Measurements from ENCODE around the gene FANCD2. TPM values are rescaled to one million over a fixed set of nuclear protein-coding genes. Genes with fewer than 3 reads are reported as not detected.

The FANCD2 gene
- total and polyA plus RNA-seq, 10 donors = 9.3 to 20.2 (median 13.6) TPM

GRCh38 chr3:10145685-10146084 is 119.4 kb downstream of the FANCD2 start:
- 44 to 55% (median 52%) methylated on average over 4 of the region's 4 CpGs for WGBS, 5 donors
- H3K4me3 ChIP-seq = peak overlapping the region in 1 of 8 donors; percentile 33
- no peaks in the 10 kb centered on the region for H3K9me3 ChIP-seq
- no peak for TF ChIP-seq CTCF (IDR thresholded peaks at IDR 0.05 in 8 of 11, conservative IDR thresholded peaks at IDR 0.05 in 3 of 11)
- no peak for TF ChIP-seq POLR2AphosphoS5 (IDR thresholded peaks at IDR 0.05)
- TF ChIP-seq POLR2A (IDR thresholded peaks at IDR 0.05) = no peak
- no peak for DNase-seq
- intact Hi-C loops (cut with DNase I; ENCODE audit: low total_unique reads) = no loop called here
- no peaks in the 10 kb centered on the region for H3K27me3 ChIP-seq (replicated peaks in 1 of 7)
- peaks cover 0 to 61% (median 36%) of the 10 kb centered on the region in 6 donors for H3K36me3 ChIP-seq
- H3K27ac ChIP-seq = peak overlapping the region in 3 of 8 donors; percentile 39 to 99 (median 57)
- H3K4me1 ChIP-seq = peaks cover 35 to 85% (median 64%) of the 10 kb centered on the region in 6 donors

GRCh38 chr3:10149226-10149625 is 123.0 kb downstream of the FANCD2 start:
- H3K4me1 ChIP-seq = peaks cover 19 to 56% (median 40%) of the 10 kb centered on the region in 6 donors

GRCh38 chr3:10150987-10151386 is 124.8 kb downstream of the FANCD2 start:
- no peak for TF ChIP-seq POLR2A (IDR thresholded peaks at IDR 0.05)
- H3K36me3 ChIP-seq = peaks cover 0 to 99% (median 73%) of the 10 kb centered on the region in 6 donors
- intact Hi-C loops (cut with DNase I; ENCODE audit: low total_unique reads) = no loop called here

More at GRCh38 chr3:10149226-10149625, 123.0 kb downstream of the FANCD2 start:
- no peaks in the 10 kb centered on the region for H3K27me3 ChIP-seq (replicated peaks in 1 of 7)
- no peak for DNase-seq
- H3K4me3 ChIP-seq = no peak overlapping the region
- 66 to 84% (median 75%) methylated on average over 8 of the region's 8 CpGs for WGBS, 5 donors
- H3K36me3 ChIP-seq = peaks cover 0 to 93% (median 68%) of the 10 kb centered on the region in 6 donors
- H3K9me3 ChIP-seq = no peaks in the 10 kb centered on the region
- TF ChIP-seq CTCF (IDR thresholded peaks at IDR 0.05 in 8 of 11, conservative IDR thresholded peaks at IDR 0.05 in 3 of 11) (no peak), POLR2A (IDR thresholded peaks at IDR 0.05) (no peak), POLR2AphosphoS5 (IDR thresholded peaks at IDR 0.05) (peak in 1 of 3 donors; percentile 21)
- peak overlapping the region in 3 of 8 donors; percentile 10 to 55 (median 45) for H3K27ac ChIP-seq
- intact Hi-C loops (cut with DNase I; ENCODE audit: low total_unique reads) = no loop called here

More at GRCh38 chr3:10150987-10151386, 124.8 kb downstream of the FANCD2 start:
- no peak overlapping the region for H3K27ac ChIP-seq
- no peak overlapping the region for H3K4me3 ChIP-seq
- H3K27me3 ChIP-seq (replicated peaks in 1 of 7) = no peaks in the 10 kb centered on the region
- peaks cover 3 to 38% (median 22%) of the 10 kb centered on the region in 6 donors for H3K4me1 ChIP-seq
- H3K9me3 ChIP-seq = no peaks in the 10 kb centered on the region
- WGBS, 5 donors = 72 to 91% (median 89%) methylated on average over 6 of the region's 6 CpGs
- no peak for DNase-seq

Small RNA genes lying within 50 kb of the gene (small RNA-seq; reads per million reads assigned to genes)
- 0 reads per million in 4 donors for gene CYCSP10
- gene RNU6-670P = 0 reads per million in 4 donors

Other genes starting within 250 kb of the FANCD2 start
- 10 to 100 TPM; 38.6 to 73.7 (median 51.4) TPM for gene TADA3, start 234.0 kb upstream of the FANCD2 start, total RNA-seq
- gene TADA3, start 234.0 kb upstream of the FANCD2 start, polyA plus RNA-seq = 10 to 100 TPM; 33.6 to 48.3 (median 41.5) TPM
- gene ARPC4, start 233.4 kb upstream of the FANCD2 start, total RNA-seq = 100 to 1,000 TPM; 156 to 238 (median 199) TPM
- gene ARPC4, start 233.4 kb upstream of the FANCD2 start, polyA plus RNA-seq = 100 to 1,000 TPM in 2 of 3 donors, 10 to 100 TPM in 1; 98.9 to 144 (median 125) TPM
- 100 to 1,000 TPM in 2 of 7 donors, 10 to 100 TPM in 5; 59.5 to 143 (median 78.9) TPM for gene TTLL3, start 216.2 kb upstream of the FANCD2 start, total RNA-seq
- gene TTLL3, start 216.2 kb upstream of the FANCD2 start, polyA plus RNA-seq = 10 to 100 TPM; 24.8 to 58.1 (median 47.3) TPM
- gene RPUSD3, start 182.4 kb upstream of the FANCD2 start, total RNA-seq = 10 to 100 TPM; 26.9 to 41.7 (median 30.2) TPM
- gene RPUSD3, start 182.4 kb upstream of the FANCD2 start, polyA plus RNA-seq = 10 to 100 TPM; 21.3 to 34.5 (median 25.1) TPM
- gene CIDEC, start 146.2 kb upstream of the FANCD2 start, total RNA-seq = not detected
- gene CIDEC, start 146.2 kb upstream of the FANCD2 start, polyA plus RNA-seq = under 1 TPM in 2 of 3 donors, not detected in 1; 0.13 to 0.24 TPM
- 10 to 100 TPM; 17.1 to 41.3 (median 23.6) TPM for gene JAGN1, start 135.8 kb upstream of the FANCD2 start, total RNA-seq
- 10 to 100 TPM; 22.0 to 33.4 (median 28.1) TPM for gene JAGN1, start 135.8 kb upstream of the FANCD2 start, polyA plus RNA-seq
- 1 to 10 TPM; 1.0 to 5.1 (median 1.9) TPM for gene IL17RE, start 123.6 kb upstream of the FANCD2 start, total RNA-seq
- 1 to 10 TPM in 1 of 3 donors, under 1 TPM in 2; 0.57 to 1.7 (median 0.64) TPM for gene IL17RE, start 123.6 kb upstream of the FANCD2 start, polyA plus RNA-seq
- 10 to 100 TPM; 10.7 to 24.1 (median 19.7) TPM for gene IL17RC, start 109.3 kb upstream of the FANCD2 start, total RNA-seq
- 10 to 100 TPM in 2 of 3 donors, 1 to 10 TPM in 1; 6.6 to 24.6 (median 12.6) TPM for gene IL17RC, start 109.3 kb upstream of the FANCD2 start, polyA plus RNA-seq
- 10 to 100 TPM; 17.7 to 40.3 (median 31.4) TPM for gene CRELD1, start 92.6 kb upstream of the FANCD2 start, total RNA-seq
- gene CRELD1, start 92.6 kb upstream of the FANCD2 start, polyA plus RNA-seq = 10 to 100 TPM; 20.6 to 40.9 (median 21.9) TPM
- 1 to 10 TPM in 6 of 7 donors, under 1 TPM in 1; 0.85 to 2.4 (median 1.9) TPM for gene PRRT3, start 74.0 kb upstream of the FANCD2 start, total RNA-seq
- under 1 TPM; 0.65 to 0.99 (median 0.72) TPM for gene PRRT3, start 74.0 kb upstream of the FANCD2 start, polyA plus RNA-seq
- 10 to 100 TPM; 32.8 to 61.4 (median 47.1) TPM for gene EMC3, start 39.6 kb upstream of the FANCD2 start, total RNA-seq
- 10 to 100 TPM; 16.3 to 35.3 (median 18.0) TPM for gene EMC3, start 39.6 kb upstream of the FANCD2 start, polyA plus RNA-seq
- gene FANCD2OS, start 81.8 kb downstream of the FANCD2 start, total RNA-seq = not detected
- not detected for gene FANCD2OS, start 81.8 kb downstream of the FANCD2 start, polyA plus RNA-seq
- 10 to 100 TPM; 69.8 to 96.6 (median 90.2) TPM for gene BRK1, start 89.2 kb downstream of the FANCD2 start, total RNA-seq
- gene BRK1, start 89.2 kb downstream of the FANCD2 start, polyA plus RNA-seq = 100 to 1,000 TPM; 137 to 215 (median 215) TPM
- gene VHL, start 115.3 kb downstream of the FANCD2 start, total RNA-seq = 10 to 100 TPM; 53.9 to 75.9 (median 64.6) TPM
- 10 to 100 TPM; 44.3 to 70.1 (median 46.5) TPM for gene VHL, start 115.3 kb downstream of the FANCD2 start, polyA plus RNA-seq
- gene IRAK2, start 138.5 kb downstream of the FANCD2 start, total RNA-seq = 10 to 100 TPM in 3 of 7 donors, 1 to 10 TPM in 4; 4.8 to 11.8 (median 9.4) TPM
- gene IRAK2, start 138.5 kb downstream of the FANCD2 start, polyA plus RNA-seq = 1 to 10 TPM; 1.4 to 3.4 (median 2.7) TPM
- 10 to 100 TPM; 32.8 to 56.1 (median 48.6) TPM for gene TATDN2, start 222.0 kb downstream of the FANCD2 start, total RNA-seq
- 10 to 100 TPM; 15.4 to 20.4 (median 16.2) TPM for gene TATDN2, start 222.0 kb downstream of the FANCD2 start, polyA plus RNA-seq